HG03342 (cell line): ENCODE measurements around the gene UBXN2A.
"Not testable (repeated sequence)": the region's sequence is repeated elsewhere in the genome, so short reads cannot be mapped to it uniquely, and the experiment has no call there.

Experiments
- ATAC-seq: cut with Tn5 transposase; IDR thresholded peaks from one replicate; pipeline ENCODE4 v1.9.1; 2021; ENCODE audit warnings: mild to moderate bottlenecking, moderate library complexity; ENCODE audit not compliant: unreplicated experiment

UBXN2A gene

GRCh38 chr2:24011250-24012104 is 71.2 kb downstream of the UBXN2A start:
- no peak for ATAC-seq

- ATAC-seq, result no peak
These were observed 72.4 kb downstream of the UBXN2A start for GRCh38 chr2:24012521-24013188.

GRCh38 chr2:24014902-24015301 is 74.6 kb downstream of the UBXN2A start:
- not testable (repeated sequence) for ATAC-seq

- ATAC-seq, result no peak
These were observed 75.5 kb downstream of the UBXN2A start for GRCh38 chr2:24015562-24016375.

DNA sequence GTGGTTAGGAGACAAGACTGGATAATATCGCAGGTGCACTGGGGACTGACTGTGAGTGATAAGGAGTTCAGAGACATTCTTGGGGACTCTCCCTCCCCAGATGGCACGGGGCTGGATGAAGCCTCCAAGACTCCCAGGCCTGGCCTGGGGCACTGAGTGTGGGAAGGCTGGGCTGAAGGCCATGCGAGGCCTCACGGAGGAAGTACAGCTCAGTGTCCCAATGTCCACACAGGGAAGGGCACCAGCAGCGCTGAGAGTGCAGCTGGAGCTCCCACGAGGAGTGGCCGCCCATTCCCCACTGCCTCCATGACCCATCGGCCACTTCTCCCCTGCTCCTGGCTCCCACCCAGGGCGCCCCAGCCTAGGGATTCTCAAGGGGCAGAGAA is 76.1 kb downstream of the UBXN2A start:
- ATAC-seq, result no peak

DNA sequence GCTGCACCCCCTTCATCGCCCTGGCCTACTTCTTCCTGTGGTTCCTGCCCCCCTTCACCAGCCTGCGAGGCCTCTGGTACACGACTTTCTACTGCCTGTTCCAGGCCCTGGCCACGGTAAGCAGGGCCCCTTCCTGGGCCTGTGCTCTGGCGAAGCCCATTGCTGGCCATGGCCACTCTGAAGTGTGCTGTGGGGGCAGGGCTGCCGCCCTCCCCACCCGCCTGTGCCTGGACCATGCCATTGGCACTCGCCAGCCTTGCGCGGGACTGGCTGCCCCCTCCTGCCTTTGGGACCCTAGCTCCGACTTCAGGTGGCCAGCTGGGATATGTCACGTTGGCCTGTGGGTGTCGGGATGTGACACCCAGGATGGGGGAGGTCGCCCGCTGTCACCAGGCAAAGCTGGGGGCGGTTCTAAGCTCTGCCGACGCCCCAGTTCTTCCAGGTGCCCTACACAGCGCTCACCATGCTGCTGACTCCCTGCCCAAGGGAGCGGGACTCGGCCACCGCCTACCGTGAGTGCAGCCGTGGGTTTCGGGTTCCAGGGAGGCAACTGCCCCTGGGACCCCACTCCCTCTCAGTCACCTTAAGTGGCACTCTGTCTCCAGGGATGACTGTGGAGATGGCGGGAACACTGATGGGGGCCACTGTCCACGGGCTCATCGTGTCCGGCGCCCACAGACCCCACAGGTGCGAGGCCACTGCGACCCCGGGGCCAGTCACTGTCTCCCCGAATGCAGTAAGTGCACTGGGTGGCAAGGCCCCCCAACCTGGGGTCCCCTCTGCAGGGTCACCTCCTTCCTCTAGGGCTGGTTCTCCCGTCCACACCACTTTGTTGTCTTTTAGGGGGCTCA is 76.8 kb downstream of the UBXN2A start:
- no peak for ATAC-seq

DNA sequence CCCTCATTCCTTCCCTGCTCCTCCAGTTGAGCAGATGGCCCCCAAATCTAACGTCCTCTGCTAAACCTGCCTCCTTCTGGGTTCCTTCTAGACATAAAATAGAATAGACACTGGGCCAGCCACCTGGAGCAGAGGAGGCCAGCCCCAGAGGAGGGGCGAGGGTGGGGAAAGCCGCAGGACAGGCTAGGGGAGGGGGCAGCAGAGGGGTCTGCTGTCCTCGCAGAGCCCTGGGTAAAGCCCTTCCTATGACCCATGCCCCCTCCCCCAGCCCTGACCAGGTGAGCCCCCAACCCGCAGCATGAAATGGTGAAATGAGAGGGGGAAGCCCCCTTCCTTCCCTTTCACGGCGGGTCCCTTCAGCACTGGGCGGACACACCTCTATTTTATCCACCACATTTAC is 77.4 kb downstream of the UBXN2A start:
- no peak for ATAC-seq

- no peak for ATAC-seq
These were observed 78.0 kb downstream of the UBXN2A start for GRCh38 chr2:24018241-24018640.

DNA sequence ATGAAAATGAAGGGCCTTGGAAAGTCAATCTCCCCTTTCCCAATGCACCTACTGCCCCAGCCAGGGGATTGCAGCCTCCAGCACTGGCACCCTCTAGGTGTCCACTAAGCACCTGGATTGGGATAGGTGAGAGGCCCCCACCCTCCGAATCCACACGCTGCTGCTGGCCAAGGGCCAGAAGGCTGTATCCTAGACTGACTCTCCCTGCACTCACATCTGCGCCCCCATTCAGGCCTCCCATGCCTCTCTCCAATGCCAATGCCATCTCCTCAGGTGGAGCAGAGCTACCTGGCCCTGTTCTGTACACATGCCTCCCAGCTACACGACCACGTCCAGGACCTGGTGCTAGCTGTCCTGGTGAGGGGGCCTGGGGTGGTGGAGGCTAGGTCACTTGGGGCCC is 79.5 kb downstream of the UBXN2A start:
- no peak for ATAC-seq

- no peak for ATAC-seq
These were observed 80.0 kb downstream of the UBXN2A start for GRCh38 chr2:24020244-24020643.

- no peak for ATAC-seq
These were observed 81.1 kb downstream of the UBXN2A start for GRCh38 chr2:24021122-24021998.

DNA sequence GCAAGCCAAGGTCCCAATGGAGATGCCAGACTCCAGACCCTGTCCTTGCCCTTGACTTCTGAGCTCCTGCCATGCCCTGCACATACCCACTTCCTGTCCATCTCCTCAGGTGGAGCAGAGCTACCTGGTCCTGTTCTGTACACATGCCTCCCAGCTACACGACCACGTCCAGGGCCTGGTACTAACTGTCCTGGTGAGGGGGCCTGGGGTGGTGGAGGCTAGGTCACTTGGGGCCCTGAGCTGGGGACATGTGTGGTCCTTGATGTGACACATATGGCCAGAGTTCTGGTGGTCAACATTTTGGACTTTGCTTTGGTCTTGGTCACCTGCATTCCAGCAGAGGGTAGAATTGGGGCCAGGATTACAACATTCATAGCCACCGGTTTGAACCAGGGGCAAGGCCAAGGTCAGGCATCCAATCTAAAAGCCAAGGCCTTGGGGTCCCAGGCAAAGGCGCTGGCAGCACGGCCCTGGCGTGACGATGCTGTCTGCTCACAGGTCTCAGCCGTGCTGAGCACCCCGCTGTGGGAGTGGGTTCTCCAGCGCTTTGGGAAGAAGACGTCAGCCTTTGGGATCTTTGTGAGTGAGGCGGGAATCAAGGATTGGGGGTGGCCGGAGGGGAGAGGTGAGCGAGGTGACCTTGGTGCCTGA is 82.2 kb downstream of the UBXN2A start:
- no peak for ATAC-seq

DNA sequence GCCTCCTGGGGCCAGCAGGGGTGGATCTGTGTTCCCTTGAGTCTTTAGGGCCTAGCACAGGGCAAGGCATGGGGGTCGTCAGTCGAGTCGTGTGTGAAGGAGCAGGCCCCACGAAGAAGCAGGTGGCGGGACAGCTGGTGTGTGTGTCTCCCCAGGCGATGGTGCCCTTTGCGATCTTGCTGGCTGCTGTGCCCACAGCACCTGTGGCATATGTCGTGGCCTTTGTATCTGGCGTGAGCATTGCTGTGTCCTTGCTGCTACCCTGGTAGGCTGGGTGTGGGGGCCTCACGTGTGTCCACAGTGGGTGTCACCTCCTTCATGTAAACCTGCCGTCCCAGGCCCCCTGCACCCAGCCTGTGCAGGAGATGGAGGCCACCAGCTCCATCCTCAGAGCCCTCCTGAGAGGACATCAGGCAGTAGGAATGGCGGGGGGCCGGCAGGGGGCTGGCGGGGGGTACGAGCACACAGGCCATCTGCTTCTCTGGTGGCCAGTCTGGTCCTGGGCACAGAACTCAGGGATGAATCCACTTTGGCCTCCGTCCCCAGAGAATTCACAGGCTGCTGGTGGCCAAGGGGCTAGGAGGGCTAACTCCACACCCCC is 82.8 kb downstream of the UBXN2A start:
- no peak for ATAC-seq

DNA sequence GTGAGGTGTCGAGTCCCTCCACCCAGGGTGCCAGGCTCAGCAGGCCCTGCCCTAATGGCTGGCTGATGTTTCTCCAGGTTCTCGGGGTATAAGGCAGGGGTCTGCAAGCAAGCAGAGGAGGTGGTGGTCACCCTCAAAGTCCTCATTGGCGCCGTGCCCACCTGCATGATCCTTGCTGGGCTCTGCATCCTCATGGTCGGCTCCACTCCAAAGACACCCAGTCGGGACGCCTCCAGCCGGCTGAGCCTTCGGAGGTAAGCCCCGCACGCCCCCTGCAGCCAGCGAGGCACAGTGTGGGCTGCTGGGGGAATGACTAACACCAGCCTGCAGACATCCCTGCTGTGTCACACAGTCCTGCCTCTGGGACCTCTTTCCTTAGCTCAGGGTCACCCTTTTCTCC is 83.8 kb downstream of the UBXN2A start:
- no peak for ATAC-seq

- ATAC-seq, result no peak
These were observed 84.9 kb downstream of the UBXN2A start for GRCh38 chr2:24024996-24025663.

DNA sequence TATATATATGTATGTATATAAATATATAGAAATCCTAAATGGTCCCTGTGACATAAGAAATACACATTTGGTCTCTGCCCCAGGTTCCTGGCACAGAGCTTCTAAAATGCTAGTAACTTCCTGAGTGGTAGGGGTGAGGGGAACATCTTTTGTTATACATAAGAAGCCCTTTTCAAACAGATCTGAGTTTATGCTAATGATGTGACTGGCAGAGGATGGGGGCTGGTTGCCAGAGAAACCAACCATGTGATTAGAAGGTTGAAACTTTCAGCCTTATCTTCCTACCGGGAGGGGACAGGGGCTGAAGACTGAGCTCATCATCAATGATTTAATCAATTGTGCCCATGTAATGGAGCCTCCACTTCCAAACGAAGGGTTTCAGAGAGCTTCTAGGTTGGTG is 86.0 kb downstream of the UBXN2A start:
- ATAC-seq, result no peak

DNA sequence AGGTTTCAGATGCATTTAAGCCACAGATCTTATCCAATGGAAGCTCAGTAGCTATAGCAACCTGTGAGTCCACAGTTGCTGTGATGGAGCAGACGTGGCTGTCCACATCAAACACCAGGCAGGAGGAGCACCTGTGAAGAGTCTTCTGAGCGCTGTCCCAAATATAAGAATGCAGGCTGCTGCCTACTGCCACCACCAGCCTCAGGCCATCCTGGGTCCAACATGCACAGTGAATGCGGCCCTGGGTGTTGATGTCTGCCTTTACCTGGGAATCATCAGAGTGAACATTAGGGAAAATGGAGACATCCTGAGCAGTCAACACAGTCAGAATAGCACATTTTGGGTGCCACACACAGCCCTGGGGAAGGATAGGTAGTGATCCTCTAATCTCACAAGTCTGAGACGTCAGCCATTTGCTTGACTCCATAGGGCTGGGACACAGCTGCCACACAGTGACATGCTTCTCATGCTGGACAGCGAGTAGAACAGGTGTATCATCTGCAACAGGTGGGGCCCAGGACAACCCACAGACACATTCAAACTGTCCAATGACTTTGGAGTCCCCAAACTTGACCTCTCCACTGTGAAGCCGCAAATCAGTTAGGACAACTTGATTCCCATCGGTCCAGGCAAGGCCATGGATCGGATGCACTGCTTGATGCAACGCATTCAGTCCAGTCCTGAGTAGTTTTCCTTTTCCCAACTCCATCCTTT is 98.7 kb downstream of the UBXN2A start:
- no peak for ATAC-seq

DNA sequence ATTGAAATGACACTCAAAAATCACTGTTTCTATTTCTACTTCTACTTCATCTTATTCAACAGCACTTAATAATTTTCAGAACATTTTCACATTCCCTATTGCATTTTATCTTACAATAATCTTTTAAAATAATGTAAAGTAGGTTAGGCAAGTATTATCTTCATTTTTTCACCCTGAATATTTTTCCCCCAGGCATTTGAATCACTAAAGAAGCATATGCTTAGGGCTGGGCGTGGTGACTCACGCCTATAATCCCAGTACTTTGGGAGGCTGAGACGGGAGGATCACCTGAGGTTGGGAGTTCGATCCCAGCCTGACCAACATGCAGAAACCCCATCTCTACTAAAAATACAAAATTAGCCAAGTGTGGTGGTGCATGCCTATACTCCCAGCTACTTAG is 100.2 kb downstream of the UBXN2A start:
- ATAC-seq, result no peak
